Endothelial cell of umbilical vein (primary cell): ENCODE results near the gene AQR. TPM values are rescaled to one million over a fixed set of nuclear protein-coding genes. Genes with fewer than 3 reads are reported as not detected.

ENCODE experiments used
- BruUV-seq: library from RNA; stranded (reverse); fragments of 400-500 nt; replicated peaks from 2 replicates; lab custom pipeline; 2021; lab: Mats Ljungman, UMichigan
- CTCF ChIA-PET: fragments of 300-600, 350-600 bp; sonication (Branson Sonifier 250); formaldehyde crosslinking; loops from one replicate; lab custom pipeline; 2021; ENCODE audit warnings: antibody characterized with exemption, inconsistent platforms; lab: Charles Lee
- POLR2A ChIA-PET: fragments of 300-600, 350-600 bp; sonication (Branson Sonifier 250); formaldehyde crosslinking; loops from one replicate; lab custom pipeline; 2021; ENCODE audit warnings: antibody characterized with exemption, inconsistent platforms; lab: Charles Lee
- DNase-seq: peaks from one replicate; pipeline ENCODE4 v3.0.0-alpha.2; 2011; ENCODE audit warnings: low read depth, low spot score
- FAIRE-seq: peaks from 2 replicates; lab custom pipeline; 2011; peaks lifted over from hg19 to GRCh38; lab: Jason Lieb, UNC
- H2AFZ ChIP-seq: 2 replicates; pipeline ENCODE4 v1.6.0; 2012; ENCODE audit warnings: low read depth, low read length, control low read depth, inconsistent platforms
- H3K27ac ChIP-seq: 2 replicates; pipeline ENCODE4 v1.5.1; 2011; ENCODE audit warnings: low read depth, mild to moderate bottlenecking, control low read depth, low read length, moderate library complexity; ENCODE audit not compliant: insufficient read depth
- H3K27me3 ChIP-seq, 2 experiments: 2 replicates each; pipeline versions ENCODE4 v1.6.0 to v1.6.1; 2011; ENCODE audit warnings: low read length in 2 of 2, mixed read lengths in 1 of 2; ENCODE audit not compliant: control insufficient read depth in 2 of 2, insufficient read depth in 2 of 2
- H3K36me3 ChIP-seq, 2 experiments: 2 replicates in 1 of 2; 3 replicates in 1 of 2; pipeline ENCODE4 v1.5.1; 2011; ENCODE audit warnings: low read length in 2 of 2, mild to moderate bottlenecking in 1 of 2, moderate library complexity in 1 of 2; ENCODE audit not compliant: control insufficient read depth in 2 of 2, insufficient read depth in 2 of 2; ENCODE audit errors: extremely low read depth in 1 of 2
- H3K4me1 ChIP-seq: 3 replicates; pipeline ENCODE4 v1.5.1; 2011; ENCODE audit warnings: mild to moderate bottlenecking, low read length; ENCODE audit not compliant: control insufficient read depth, insufficient read depth; ENCODE audit errors: extremely low read depth
- H3K4me2 ChIP-seq: 2 replicates; pipeline ENCODE4 v1.6.1; 2011; ENCODE audit warnings: low read length, control low read depth, mixed read lengths; ENCODE audit not compliant: insufficient read depth
- H3K4me3 ChIP-seq, 3 experiments: fragments of 200-600 bp in 1 of 3; sonication (generic), shearing (Covaris generic) in 1 of 3; replicated peaks in 1 of 3; 2 replicates each; pipeline ENCODE4 v1.5.1; 2011 to 2016; ENCODE audit warnings: control low read depth in 3 of 3, low read length in 3 of 3, mild to moderate bottlenecking in 2 of 3, inconsistent platforms in 1 of 3, low read depth in 1 of 3, moderate library complexity in 1 of 3; ENCODE audit not compliant: insufficient read depth in 1 of 3
- H3K79me2 ChIP-seq: 2 replicates; pipeline ENCODE4 v1.6.0; 2012; ENCODE audit warnings: low read length, inconsistent platforms; ENCODE audit not compliant: control insufficient read depth, insufficient read depth
- H3K9ac ChIP-seq: replicated peaks from 2 replicates; pipeline ENCODE3; 2011; ENCODE audit warnings: low read length, control low read depth; ENCODE audit not compliant: insufficient read depth; ENCODE audit errors: extremely low read depth
- H3K9me1 ChIP-seq: replicated peaks from 3 replicates; pipeline ENCODE4 v1.6.0; 2011; ENCODE audit warnings: mild to moderate bottlenecking, low read length; ENCODE audit not compliant: control insufficient read depth, insufficient read depth; ENCODE audit errors: extremely low read depth
- H3K9me3 ChIP-seq: replicated peaks from 2 replicates; pipeline ENCODE4 v1.5.1; 2012; ENCODE audit warnings: low read length, inconsistent platforms; ENCODE audit not compliant: control insufficient read depth, insufficient read depth
- H4K20me1 ChIP-seq: replicated peaks from 2 replicates; pipeline ENCODE3; 2011; ENCODE audit warnings: mild to moderate bottlenecking, low read length; ENCODE audit not compliant: control insufficient read depth, insufficient read depth; ENCODE audit errors: extremely low read depth
- CTCF ChIP-seq, 2 donors: IDR thresholded peaks; 1 replicate in 1 of 2; 2 replicates in 1 of 2; pipeline ENCODE4 v1.5.1; 2011; ENCODE audit warnings: low read length in 2 of 2, mild to moderate bottlenecking in 2 of 2, moderate library complexity in 2 of 2, control low read depth in 1 of 2, inconsistent platforms in 1 of 2, low read depth in 1 of 2; ENCODE audit not compliant: insufficient read depth in 1 of 2; ENCODE audit errors: extremely low read depth in 1 of 2
- EZH2 ChIP-seq: IDR thresholded peaks from 2 replicates; pipeline ENCODE4 v1.6.1; 2012; ENCODE audit warnings: borderline replicate concordance, low read depth, mild to moderate bottlenecking, moderate library complexity, low read length, inconsistent platforms; ENCODE audit not compliant: severe bottlenecking
- MAX ChIP-seq: IDR thresholded peaks from 2 replicates; pipeline ENCODE4 v1.6.1; 2011; ENCODE audit not compliant: insufficient read depth, insufficient read length
- POLR2A ChIP-seq: IDR thresholded peaks from 2 replicates; pipeline ENCODE4 v1.6.1; 2012; ENCODE audit warnings: low read depth, mild to moderate bottlenecking, control low read depth, low read length
- dilution Hi-C: fragments of 300-500 bp; cut with MboI; formaldehyde crosslinking; loops from one replicate; pipeline ENCODE4 v1.15.0; 2019; ENCODE audit warnings: low sequenced_read_pairs; ENCODE audit not compliant: extremely low pct_ligation_motif_present
- intact Hi-C: fragments of 100-400 bp; cut with micrococcal nuclease; formaldehyde crosslinking; loops from one replicate; pipeline ENCODE4 v1.10.0; 2022
- polyA plus RNA-seq, 4 experiments: library from polyadenylated mRNA; depleted of rRNA in 3 of 4; stranded (reverse) in 3 of 4; unstranded in 1 of 4; fragments of >200 nt; gene quantifications; 2 replicates each; pipeline versions ENCODE4 v1.2.1 to v1.2.3, GENCODE V29; 2011 to 2012; ENCODE audit warnings: missing spikeins in 1 of 4
- total RNA-seq: library from RNA; stranded (reverse); gene quantifications from 2 replicates; pipeline ENCODE4 v1.2.3, GENCODE V29; 2021

Gene AQR
- total and polyA plus RNA-seq, 2 donors (not counting 3 experiments of a cell fraction or from before 2014, with no cell fraction given): 18.7 to 37.5 TPM

- peaks cover 32% of the 10 kb centered on the region for H3K4me1 ChIP-seq
- FAIRE-seq (no peak), DNase-seq (no peak)
- no peaks in the 10 kb centered on the region for H3K9me1 ChIP-seq
- H3K27me3 ChIP-seq: no peaks in the 10 kb centered on the region
- no peak overlapping the region for H2AFZ ChIP-seq
- intact Hi-C loops (loop anchor here (5.0 kb wide), 1 partner anchor 321 kb away; no protein-coding TSS in a partner anchor), dilution Hi-C loops (no loop called here)
- no TSS peak for BruUV-seq
- ChIA-PET POLR2A (interaction anchor here (3.3 kb wide), 1 partner anchor 17 kb away, joined by 30 read pairs; the partner anchor contains the start of gene AQR), CTCF (interaction anchor here (4.2 kb wide), 1 partner anchor 15 kb away, joined by 82 read pairs; the partner anchor contains the start of gene AQR)
- H3K27ac ChIP-seq: peak overlapping the region; percentile 6
- H3K79me2 ChIP-seq: peaks cover 48% of the 10 kb centered on the region
- TF ChIP-seq POLR2A (no peak), MAX (no peak), CTCF (IDR thresholded peaks at IDR 0.05; ENCODE audit: extremely low read depth in 1 of 2, insufficient read depth in 1 of 2, low read depth in 1 of 2, low read length in 2 of 2) (no peak), EZH2 (no peak)
- H4K20me1 ChIP-seq: no peaks in the 10 kb centered on the region
- H3K4me2 ChIP-seq: peak overlapping the region; percentile 97
- no peaks in the 10 kb centered on the region for H3K9me3 ChIP-seq
- peak overlapping the region in 1 of 3 experiments; percentile 95 for H3K4me3 ChIP-seq
- H3K36me3 ChIP-seq: peaks cover 2 to 7% of the 10 kb centered on the region in 2 experiments
- H3K9ac ChIP-seq: no peak overlapping the region
Measured at GRCh38 chr15:34986326-34986725, 16.8 kb upstream of the AQR start.
